Measurements from ENCODE around the gene MAP3K6. TPM values are rescaled to one million over a fixed set of nuclear protein-coding genes. Genes with fewer than 3 reads are reported as not detected.

MAP3K6 gene
- polyA plus RNA-seq, 2 of the 4 experiments (the other 2 are of a cell fraction): 3.6 to 8.5 TPM

DNA sequence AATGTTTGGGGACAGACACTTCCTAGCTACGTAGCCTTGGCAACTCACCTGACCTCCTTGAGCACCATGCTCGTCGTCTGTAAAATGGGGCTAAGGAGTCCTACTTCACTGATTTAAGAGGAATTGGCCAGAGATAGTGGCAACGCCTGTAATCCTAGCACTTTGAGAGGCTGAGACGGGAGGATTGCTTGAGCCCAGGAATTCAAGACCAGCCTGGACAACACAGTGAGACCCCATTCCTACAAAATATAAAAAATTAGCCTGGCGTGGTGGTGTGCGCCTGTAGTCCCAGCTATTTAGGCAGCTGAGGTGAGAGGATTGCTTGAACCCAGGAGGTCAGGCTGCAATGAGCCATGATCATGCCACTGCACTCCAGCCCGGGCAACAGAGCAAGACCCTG, 20.4 kb downstream of the MAP3K6 start:
- Histone ChIP-seq H3K27ac (no peak overlapping the region), H3K4me1 (peaks cover 25% of the 10 kb centered on the region), H3K9me3 (no peaks in the 10 kb centered on the region), H3K4me3 (no peak overlapping the region), H3K4me2 (no peak overlapping the region)
- DNase-seq (ENCODE audit: low read depth in 1 of 2, low spot score in 1 of 2): no peak
- ChIA-PET POLR2A (no interaction called here), CTCF (interaction anchor here (0.9 to 7.2 kb wide), 5 partner anchors 12 to 301 kb away, joined by 3 to 41 read pairs (median 3); no protein-coding TSS in a partner anchor)
- FAIRE-seq: no peak
- TF ChIP-seq ZC3H11A (IDR thresholded peaks at IDR 0.05) (no peak), GATA3 (IDR thresholded peaks at IDR 0.05; ENCODE audit: borderline replicate concordance) (no peak), FOSB (CRISPR knock-in tag; IDR thresholded peaks at IDR 0.05) (no peak), MYC (IDR thresholded peaks at IDR 0.05; ENCODE audit: borderline replicate concordance, low read length) (no peak), MAX (IDR thresholded peaks at IDR 0.05) (no peak), POLR2A (IDR thresholded peaks at IDR 0.05; ENCODE audit: low read length) (no peak), FOSL2 (IDR thresholded peaks at IDR 0.05) (no peak), FOSL2 (CRISPR knock-in tag; IDR thresholded peaks at IDR 0.05) (no peak), ESRRA (IDR thresholded peaks at IDR 0.05; ENCODE audit: borderline replicate concordance, low read length) (no peak), JUN (IDR thresholded peaks at IDR 0.05) (no peak)
- no peak for ATAC-seq
- 91% methylated on average over 7 of the region's 8 CpGs for WGBS (ENCODE audit: missing lambda C conversion rate)

DNA sequence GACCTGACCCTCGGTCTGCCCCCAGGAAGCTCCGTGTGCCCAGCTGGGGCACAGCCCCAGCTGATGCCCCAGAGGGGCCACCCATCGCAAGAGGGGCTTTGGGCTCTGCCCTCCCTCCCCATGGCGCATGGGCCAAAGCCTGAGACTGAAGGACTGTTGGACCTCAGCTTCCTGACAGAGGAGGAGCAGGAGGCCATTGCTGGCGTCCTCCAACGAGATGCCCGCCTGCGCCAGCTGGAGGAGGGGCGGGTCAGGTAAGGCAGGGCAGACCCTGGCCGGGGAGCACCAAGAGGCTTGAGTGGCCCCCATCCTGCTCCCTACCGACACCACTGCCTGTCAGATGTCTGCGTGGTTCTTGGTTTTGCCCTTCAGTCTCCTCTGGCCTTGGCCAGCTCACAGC, 21.5 kb downstream of the MAP3K6 start:
- Histone ChIP-seq H3K4me2 (no peak overlapping the region), H3K9me3 (no peaks in the 10 kb centered on the region), H3K27ac (no peak overlapping the region), H3K4me1 (peaks cover 32% of the 10 kb centered on the region), H3K4me3 (no peak overlapping the region)
- CTCF ChIA-PET: interaction anchor here (0.6 to 7.2 kb wide), 8 partner anchors 10 to 300 kb away, joined by 3 to 41 read pairs (median 3); partner anchors contain the start of gene MAP3K6
- POLR2A ChIA-PET: no interaction called here
- no peak for TF ChIP-seq HOXB5 (CRISPR knock-in tag; IDR thresholded peaks at IDR 0.05)
- no peak for TF ChIP-seq MYC (IDR thresholded peaks at IDR 0.05; ENCODE audit: borderline replicate concordance, low read length)
- TF ChIP-seq SREBF2 (IDR thresholded peaks at IDR 0.05): no peak
- no peak for TF ChIP-seq EHF (CRISPR knock-in tag; IDR thresholded peaks at IDR 0.05)
- TF ChIP-seq MAX (IDR thresholded peaks at IDR 0.05): no peak
- TF ChIP-seq NFE2L2 (conservative IDR thresholded peaks at IDR 0.05; ENCODE audit: low read length): no peak
- no peak for TF ChIP-seq ZNF302 (CRISPR knock-in tag; IDR thresholded peaks at IDR 0.05)
- TF ChIP-seq, protein P1, sequence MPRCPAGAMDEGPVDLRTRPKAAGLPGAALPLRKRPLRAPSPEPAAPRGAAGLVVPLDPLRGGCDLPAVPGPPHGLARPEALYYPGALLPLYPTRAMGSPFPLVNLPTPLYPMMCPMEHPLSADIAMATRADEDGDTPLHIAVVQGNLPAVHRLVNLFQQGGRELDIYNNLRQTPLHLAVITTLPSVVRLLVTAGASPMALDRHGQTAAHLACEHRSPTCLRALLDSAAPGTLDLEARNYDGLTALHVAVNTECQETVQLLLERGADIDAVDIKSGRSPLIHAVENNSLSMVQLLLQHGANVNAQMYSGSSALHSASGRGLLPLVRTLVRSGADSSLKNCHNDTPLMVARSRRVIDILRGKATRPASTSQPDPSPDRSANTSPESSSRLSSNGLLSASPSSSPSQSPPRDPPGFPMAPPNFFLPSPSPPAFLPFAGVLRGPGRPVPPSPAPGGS (IDR thresholded peaks at IDR 0.05): no peak
- TF ChIP-seq REST (IDR thresholded peaks at IDR 0.05): no peak
- TF ChIP-seq, protein P2, sequence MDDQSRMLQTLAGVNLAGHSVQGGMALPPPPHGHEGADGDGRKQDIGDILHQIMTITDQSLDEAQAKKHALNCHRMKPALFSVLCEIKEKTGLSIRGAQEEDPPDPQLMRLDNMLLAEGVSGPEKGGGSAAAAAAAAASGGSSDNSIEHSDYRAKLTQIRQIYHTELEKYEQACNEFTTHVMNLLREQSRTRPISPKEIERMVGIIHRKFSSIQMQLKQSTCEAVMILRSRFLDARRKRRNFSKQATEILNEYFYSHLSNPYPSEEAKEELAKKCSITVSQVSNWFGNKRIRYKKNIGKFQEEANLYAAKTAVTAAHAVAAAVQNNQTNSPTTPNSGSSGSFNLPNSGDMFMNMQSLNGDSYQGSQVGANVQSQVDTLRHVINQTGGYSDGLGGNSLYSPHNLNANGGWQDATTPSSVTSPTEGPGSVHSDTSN (IDR thresholded peaks at IDR 0.05): no peak
- no peak for TF ChIP-seq CHD4 (IDR thresholded peaks at IDR 0.05; ENCODE audit: borderline replicate concordance)
- TF ChIP-seq KDM5A (IDR thresholded peaks at IDR 0.05): no peak
- TF ChIP-seq CTCF (IDR thresholded peaks at IDR 0.05): no peak
- TF ChIP-seq JUN (IDR thresholded peaks at IDR 0.05): no peak
- DNase-seq (ENCODE audit: low read depth in 1 of 2, low spot score in 1 of 2): no peak
- WGBS (ENCODE audit: missing lambda C conversion rate): 97% methylated on average over 5 of the region's 12 CpGs
- no peak for ATAC-seq
- FAIRE-seq: no peak
